ENCODE measurements around the gene RHO. TPM values are rescaled to one million over a fixed set of nuclear protein-coding genes. Genes with fewer than 3 reads are reported as not detected.

RHO gene
- total RNA-seq = not detected in 2 replicates

GRCh38 chr3:129528589-129529100 is at the start of gene RHO:
Gene RHO, plus strand, starts transcription at chr3:129528639. Its CDS starts 95 bp downstream, at chr3:129528734.

DNA sequence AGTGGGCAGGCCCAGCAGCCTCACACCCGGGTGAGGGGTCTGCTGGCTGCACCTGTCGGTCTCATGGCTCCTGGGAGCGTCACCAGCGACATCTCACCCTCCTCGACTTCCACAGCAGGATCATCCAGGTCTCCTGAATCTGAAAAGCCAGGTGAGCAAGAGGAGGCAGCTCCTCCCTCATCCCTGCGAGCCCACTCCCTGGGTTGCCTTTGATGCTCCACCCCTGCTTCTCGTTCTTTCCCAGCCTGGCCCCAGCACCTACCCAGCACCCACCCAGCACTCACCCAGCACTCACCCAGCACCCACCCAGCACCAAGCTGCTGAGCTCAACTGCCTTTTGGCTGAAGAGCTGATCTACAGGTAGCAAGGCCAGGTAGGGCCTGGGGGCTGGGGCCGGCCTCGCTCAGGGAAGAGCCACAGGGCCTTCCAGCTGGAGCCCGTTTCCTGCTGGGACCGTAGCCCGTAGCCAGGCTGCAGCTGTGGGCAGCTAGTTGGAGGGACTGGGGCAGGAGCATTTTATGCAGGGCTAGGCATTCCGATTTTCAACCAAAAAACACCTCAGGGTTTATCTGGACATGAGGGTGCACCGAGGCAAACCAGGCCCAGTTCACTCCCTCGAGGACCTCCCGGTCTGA is 14.8 kb downstream of the RHO start, which contains the start of gene H1-8:
Gene H1-8 (plus strand): TSS at position 20 of the 635 bp plus-strand sequence. CDS start 44 bp downstream, at position 64.

Other genes with a start within 250 kb of the RHO start
- 9.9 and 26.5 TPM in 2 replicates for gene HMCES, start 249.8 kb upstream of the RHO start, total RNA-seq
- under 0.01 TPM in 1 of 2 replicates, not detected in the other for gene EFCAB12, start 100.0 kb upstream of the RHO start, total RNA-seq
- 18.9 and 26.3 TPM in 2 replicates for gene MBD4, start 88.7 kb upstream of the RHO start, total RNA-seq
- 19.7 and 21.1 TPM in 2 replicates for gene IFT122, start 88.4 kb upstream of the RHO start, total RNA-seq
- gene H1-8, start 14.5 kb downstream of the RHO start, total RNA-seq = not detected in 2 replicates
- gene PLXND1, start 78.0 kb downstream of the RHO start, total RNA-seq = 98.7 and 159 TPM in 2 replicates

Measured in regular cardiac myocyte (primary cell).